Ureter (tissue), 1 donor: ENCODE data around the gene NSUN2. TPM values are rescaled to one million over a fixed set of nuclear protein-coding genes. Genes with fewer than 3 reads are reported as not detected.

Experiments used
- DNase-seq: peaks from one replicate; pipeline ENCODE4 v3.0.0-alpha.2; 2020; ENCODE audit warnings: low spot score
- total RNA-seq: library from RNA; stranded (reverse); gene quantifications from one replicate; pipeline ENCODE4 v1.2.4, GENCODE V29; 2023
- donor health status: DM: yes; HTN: yes; CAD: no.

The NSUN2 gene
- total RNA-seq, 1 donor from 2014 or later, result 76.1 TPM

- DNase-seq, result no peak
Observed at GRCh38 chr5:6644794-6645241, 12.0 kb upstream of the NSUN2 start.

- DNase-seq, result no peak
Observed at GRCh38 chr5:6642655-6643054, 9.8 kb upstream of the NSUN2 start.

DNA sequence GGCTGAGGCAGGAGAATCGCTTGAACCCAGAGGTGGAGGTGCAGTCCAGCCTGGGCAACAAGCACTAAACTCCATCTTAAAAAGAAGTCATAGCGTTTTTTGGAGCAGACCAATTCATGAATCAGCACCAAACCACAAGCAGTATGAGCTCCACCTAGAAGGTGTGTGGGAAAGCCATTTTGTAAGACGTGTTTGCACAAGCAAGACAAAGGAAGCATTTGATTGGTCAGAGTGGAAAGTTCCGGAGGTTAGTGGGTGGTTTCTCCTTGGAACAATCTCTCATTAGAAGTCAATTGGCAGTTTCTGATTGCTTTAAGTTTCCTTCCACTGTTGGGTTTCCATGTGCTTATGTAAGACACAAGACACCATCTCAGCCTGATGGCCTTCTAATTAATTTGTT lies 5.4 kb upstream of the NSUN2 start:
- no peak for DNase-seq

- no peak for DNase-seq
Observed at GRCh38 chr5:6637590-6637989, 4.7 kb upstream of the NSUN2 start.

DNA sequence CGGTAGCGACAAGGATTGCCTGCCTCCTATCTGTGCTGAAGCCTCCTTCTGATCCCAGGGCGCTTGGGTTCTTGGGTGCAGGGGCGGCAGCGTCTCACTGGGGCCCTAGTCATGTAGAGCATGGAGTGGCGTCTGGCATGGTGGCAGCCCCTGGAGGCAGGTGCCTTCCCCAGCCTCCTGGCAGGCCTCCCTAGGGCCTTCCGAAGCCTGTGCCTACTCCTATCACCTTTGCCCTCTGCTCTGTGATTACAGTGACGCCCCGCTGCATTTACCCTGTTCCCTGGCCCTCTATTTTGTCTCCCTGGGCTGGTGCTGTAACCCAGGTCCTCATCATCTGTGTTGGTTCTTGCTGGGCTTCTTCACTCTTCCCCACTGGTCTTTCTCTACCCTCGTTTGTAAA lies 4.2 kb upstream of the NSUN2 start:
- no peak for DNase-seq

DNA sequence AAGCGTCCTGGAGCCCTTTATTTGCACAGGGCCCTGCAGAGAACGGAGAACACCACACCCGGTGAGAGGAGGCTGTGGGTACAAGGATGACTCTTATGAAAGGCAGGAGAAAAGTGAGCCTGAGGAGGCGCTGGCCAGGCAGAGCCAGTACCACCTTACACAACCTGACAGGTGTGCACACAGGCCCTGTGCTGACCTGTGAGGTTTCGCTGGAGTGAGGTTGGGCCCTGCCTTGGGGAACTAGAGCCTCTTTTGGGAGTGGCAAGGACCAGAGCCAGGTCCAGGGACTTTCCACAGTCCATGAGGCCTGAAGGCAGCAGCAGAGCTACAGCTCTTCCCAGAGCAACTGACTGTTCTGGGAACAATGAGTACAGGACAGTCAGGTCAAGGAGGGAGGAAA lies 3.4 kb upstream of the NSUN2 start:
- DNase-seq, result no peak

DNA sequence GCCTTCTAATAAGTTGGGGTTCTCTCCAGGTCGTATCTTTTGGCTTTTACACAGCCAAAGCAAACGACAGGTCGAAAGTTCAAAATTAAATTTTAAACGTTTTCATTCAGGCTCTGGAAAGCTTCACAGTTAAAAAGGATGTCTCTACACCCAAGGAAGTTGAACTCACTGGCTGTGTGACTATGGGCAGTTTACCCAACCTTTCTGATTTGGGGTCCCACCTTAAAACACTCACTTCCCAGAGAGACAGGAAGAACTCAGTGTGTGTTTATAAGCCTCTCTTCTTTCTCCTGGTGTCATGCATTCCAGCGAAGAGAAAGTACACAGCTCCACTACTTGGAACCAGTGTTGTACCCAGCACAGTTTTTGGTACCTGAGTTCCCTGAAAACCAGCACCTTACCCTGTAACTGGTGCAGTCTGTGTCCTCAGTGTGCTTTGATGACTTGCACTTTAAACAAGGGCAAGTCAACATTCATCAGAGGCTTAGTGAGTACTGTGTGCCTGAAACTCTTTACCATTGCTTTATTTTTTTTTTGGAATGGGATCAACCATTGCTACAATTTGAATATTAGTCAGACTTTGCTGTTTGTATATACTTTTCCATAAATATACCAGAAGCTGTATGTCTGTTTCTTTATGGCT lies 2.1 kb upstream of the NSUN2 start:
- no peak for DNase-seq

GRCh38 chr5:6634306-6634705 lies 1.5 kb upstream of the NSUN2 start:
- no peak for DNase-seq

GRCh38 chr5:6633469-6634245 lies 813 bp upstream of the NSUN2 start:
- DNase-seq, result peak; percentile 54

- DNase-seq, result peak; percentile 47
Observed at GRCh38 chr5:6632324-6632887, 438 bp downstream of the NSUN2 start.

DNA sequence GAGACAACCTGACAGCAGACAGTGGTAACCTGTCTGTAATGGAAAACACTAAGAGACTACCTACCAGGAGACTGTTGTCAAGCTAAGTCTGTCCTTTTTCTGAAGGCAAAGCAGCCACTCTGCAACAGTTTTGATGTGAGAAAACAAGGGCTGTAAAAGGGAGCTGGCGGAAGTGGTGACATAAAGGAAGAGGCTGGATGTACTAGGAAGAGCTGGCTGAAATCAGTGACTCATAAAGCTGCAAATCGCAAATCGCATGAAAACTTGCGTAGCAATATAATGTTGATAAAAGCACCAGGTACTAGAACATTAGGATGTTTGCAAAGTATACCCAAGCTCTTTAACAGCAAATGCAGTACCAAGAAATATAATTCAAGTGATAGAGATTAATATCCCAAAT lies 1.4 kb downstream of the NSUN2 start:
- DNase-seq, result no peak

- no peak for DNase-seq
Observed at GRCh38 chr5:6626508-6626907, 6.3 kb downstream of the NSUN2 start.

GRCh38 chr5:6623941-6624340 lies 8.9 kb downstream of the NSUN2 start:
- no peak for DNase-seq

GRCh38 chr5:6623228-6623627 lies 9.6 kb downstream of the NSUN2 start:
- no peak for DNase-seq

DNA sequence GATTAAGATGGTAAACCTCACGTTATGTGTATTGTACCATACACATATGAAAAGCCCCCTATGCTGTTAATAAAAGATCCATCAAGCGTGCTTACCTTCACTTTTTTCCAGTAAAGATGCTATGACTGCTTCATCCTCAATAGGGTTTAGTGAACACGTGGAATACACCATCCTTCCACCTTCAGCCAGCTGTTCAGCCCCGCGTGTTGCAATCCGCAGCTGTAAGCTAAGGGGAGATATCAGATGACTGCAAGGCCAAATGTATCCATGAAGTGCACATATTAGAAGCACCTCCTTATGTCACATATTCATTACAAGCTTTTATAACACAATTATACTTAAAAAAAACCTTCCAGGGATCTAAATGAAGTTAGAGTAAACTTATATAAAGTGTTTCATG lies 16.2 kb downstream of the NSUN2 start:
- no peak for DNase-seq

- DNase-seq, result no peak
Observed at GRCh38 chr5:6615034-6615815, 17.6 kb downstream of the NSUN2 start.

DNA sequence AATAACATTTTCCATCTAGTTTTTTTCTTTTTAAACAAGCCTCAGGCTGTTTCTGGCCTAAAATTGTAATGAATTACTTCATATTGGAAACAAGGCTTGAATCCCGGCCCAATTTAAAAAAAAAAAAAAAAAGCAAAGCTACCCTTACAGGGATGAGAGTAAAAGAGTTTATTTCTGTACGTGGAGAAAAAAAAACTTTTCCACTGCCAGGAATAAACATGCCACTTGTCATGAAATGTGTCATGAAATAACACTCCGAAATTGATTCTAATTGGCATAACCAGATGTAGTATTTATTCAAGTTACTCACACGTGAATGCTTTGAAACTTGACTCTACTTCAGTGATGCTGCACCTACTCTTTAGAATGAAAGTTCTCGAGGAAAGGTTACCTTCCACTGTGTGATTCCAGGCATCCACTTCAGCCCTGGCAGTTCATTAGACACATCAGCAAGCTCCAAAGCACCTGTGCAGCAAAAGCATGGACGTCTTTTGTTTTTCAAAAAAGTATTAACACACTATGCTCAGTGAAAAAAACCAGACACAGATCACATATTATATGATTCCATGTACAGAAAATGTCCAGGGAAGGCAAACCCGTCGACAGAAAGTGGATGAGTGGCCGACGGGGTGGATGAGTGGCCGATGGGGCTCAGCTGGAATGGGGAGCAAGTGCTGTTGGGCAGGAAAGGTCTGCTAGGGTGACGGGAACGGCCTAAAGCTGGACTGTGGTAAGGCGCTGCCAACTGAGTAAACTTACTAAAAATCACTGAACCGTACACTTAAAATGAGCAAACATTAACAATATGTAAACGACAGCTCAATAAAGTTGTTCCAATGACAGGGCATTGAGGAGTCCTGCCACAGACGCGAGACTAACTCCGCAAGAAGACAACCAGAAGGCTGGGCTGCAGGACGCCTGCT lies 21.2 kb downstream of the NSUN2 start:
- no peak for DNase-seq

GRCh38 chr5:6608016-6608415 lies 24.8 kb downstream of the NSUN2 start:
- DNase-seq, result no peak

- DNase-seq, result no peak
Observed at GRCh38 chr5:6607559-6607936, 25.3 kb downstream of the NSUN2 start.

- DNase-seq, result no peak
Observed at GRCh38 chr5:6606884-6607558, 25.8 kb downstream of the NSUN2 start.

DNA sequence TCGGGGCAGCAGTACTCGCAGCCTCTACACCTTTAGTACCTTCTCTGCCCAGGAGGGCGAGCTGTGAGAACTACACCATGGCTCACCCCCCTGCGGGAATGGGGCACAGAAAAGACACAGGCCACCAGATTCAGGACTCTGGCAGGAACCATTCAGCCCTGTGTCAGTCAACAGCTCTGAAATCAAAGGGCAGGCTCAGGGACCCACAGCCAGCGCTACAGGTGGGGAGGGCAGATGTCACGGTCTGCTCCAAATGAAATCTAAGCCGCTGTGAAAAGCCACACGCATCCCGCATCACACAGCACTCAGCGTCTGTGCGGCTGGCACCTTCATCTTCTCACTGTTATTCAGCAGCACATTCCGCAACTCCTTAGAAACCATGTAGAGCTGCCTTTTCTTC lies 27.9 kb downstream of the NSUN2 start:
- no peak for DNase-seq
